Stimulated activated CD4-positive, alpha-beta T cell treated with anti-CD3 and anti-CD28 coated beads, Interleukin-2, amount 100 ng/mL, for 4 hours (primary cell): ENCODE results near the gene FST.

Experiments
- DNase-seq: peaks from one replicate; pipeline ENCODE4 v3.0.0-alpha.2; 2020; ENCODE audit warnings: low read depth

Gene FST

DNA sequence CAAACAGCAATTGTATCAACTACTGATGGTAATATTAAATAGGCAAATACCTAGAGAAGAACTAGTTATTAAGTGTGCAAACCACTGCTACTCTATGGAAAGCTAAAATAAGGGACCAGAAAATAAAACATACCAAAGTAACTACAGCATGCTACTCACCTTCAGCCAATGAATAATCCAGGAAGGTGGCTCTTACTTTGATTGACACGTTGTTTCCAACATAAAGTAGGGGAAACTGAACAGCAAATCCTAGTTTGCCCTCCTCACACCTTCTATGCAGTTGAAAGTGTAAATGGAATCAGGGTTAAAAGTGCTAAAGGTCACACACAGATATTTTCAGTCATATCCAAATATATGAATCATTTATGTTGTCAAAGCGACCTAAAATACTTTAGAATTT is 5.1 kb upstream of the FST start:
- no peak for DNase-seq

DNA sequence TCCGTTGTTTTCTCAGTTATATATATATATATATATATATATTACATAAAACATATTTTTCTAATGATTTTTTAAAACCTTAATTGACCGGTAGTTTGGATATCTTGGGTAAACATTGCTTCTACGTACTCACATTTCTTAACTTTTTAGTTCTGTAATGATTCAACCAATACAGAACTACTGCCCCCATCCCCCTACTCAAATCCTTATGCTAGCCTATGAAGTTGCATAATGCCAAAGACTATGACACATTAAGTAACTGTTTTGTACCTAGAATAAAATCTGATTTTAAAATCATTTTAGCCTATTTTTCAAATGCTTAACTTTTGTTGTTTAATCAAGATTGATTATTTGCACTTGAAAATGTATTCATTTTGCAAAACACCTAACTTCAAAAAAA is 4.4 kb upstream of the FST start:
- no peak for DNase-seq

- no peak for DNase-seq
These were observed 3.6 kb upstream of the FST start for GRCh38 chr5:53476531-53477480.

GRCh38 chr5:53478411-53479044 is 1.9 kb upstream of the FST start:
- DNase-seq = no peak

DNA sequence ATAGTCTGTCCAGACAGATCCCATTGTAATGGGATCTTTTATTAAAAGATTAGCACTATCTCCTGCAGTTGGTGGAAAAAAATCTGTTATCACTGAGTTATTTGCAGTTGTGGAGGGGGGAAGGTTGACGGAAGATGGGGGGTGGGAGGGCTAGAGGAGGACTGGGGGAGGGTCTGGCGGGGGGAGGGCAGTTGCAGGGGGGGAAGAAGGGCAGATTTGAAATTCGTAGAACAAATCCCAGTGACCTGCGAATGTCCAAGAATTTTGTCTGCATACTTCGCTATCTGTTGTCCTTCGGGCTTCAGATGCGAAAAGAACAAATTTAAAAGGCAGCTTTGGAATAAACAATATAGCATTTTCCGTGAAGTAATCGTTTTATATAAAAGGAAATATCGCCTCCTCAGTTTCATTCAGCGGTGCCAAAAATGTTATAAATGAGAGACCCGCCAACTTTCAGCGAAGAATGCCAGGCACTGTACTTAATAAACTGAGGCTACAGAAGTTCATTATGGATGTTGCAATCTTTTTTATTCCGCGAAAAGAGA is 1.3 kb upstream of the FST start:
- no peak for DNase-seq

DNA sequence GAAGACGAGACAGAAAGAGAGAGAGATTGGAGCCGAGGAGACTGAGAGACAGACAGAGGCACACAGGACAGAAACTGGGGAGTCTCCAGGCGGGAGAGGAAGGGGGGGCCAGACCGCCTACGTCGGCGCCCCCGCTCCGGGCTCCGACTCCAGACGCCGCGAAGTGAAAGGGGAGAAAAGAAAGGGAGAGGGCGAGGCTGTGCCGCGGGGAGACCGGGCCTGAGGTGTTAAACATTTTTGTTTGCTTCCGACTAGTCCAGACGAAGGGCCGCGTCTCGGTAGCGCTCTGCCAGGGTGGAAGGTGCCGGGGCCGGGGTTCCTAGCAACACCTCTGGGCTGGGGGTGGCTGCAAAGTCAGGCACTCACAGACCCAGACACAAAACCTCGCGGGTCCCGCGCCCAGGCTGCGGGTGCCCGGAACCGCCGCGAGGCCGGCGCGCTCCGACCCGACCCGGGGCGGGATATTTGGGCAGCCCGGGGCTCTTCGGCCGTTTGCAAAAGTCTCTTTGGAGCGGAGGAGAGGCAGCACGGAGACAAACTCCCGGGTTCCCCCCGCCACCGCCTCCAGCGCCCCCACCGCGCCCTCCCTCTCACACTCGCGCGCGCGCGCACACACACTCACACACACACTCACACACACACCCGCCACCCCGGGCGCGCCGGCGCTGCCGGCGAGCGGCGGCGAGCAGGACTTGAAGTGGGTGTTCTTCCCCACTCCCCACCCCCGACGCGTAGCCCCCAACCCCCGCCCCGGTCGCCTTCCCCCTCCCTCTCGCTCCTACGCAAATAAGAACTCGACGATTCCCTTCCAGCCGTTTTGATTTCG is 626 bp upstream of the FST start:
- no peak for DNase-seq

DNA sequence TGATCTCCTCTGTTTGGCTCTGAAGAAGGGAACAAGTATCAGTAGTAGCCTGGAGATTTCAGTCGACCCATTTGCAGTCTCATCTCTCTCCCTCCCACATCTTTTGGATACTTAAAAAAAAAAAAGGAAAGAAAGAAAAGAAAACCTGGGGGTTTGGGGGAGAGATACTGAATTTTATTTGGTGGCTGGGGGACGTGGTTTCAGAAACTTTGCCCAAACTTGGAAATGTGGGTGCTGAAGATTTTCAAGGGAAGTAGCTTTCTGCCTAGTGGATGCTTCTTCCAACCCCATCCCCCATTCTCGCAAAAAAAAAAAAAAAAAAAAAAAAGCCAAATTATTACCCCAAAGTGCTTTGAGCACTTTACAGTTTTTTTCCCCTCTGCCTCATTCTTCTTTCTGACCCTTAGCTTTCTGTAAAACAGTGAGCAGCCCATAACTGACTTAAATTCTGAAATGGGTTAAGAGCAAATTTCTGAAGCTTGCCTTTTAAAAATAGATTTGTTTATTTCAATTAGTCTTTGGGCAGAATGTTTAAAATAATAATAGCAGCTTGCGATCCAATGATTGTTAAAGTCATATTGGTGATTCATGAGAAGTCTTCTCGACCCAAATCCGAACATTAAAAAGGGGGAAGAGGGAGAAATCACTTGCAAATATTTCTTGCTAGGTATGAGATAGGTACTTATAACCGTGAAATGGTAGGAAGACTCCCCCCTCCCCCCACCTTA is 894 bp downstream of the FST start:
- no peak for DNase-seq

- DNase-seq = peak; percentile 30
These were observed 1.7 kb downstream of the FST start for GRCh38 chr5:53481887-53482716.

DNA sequence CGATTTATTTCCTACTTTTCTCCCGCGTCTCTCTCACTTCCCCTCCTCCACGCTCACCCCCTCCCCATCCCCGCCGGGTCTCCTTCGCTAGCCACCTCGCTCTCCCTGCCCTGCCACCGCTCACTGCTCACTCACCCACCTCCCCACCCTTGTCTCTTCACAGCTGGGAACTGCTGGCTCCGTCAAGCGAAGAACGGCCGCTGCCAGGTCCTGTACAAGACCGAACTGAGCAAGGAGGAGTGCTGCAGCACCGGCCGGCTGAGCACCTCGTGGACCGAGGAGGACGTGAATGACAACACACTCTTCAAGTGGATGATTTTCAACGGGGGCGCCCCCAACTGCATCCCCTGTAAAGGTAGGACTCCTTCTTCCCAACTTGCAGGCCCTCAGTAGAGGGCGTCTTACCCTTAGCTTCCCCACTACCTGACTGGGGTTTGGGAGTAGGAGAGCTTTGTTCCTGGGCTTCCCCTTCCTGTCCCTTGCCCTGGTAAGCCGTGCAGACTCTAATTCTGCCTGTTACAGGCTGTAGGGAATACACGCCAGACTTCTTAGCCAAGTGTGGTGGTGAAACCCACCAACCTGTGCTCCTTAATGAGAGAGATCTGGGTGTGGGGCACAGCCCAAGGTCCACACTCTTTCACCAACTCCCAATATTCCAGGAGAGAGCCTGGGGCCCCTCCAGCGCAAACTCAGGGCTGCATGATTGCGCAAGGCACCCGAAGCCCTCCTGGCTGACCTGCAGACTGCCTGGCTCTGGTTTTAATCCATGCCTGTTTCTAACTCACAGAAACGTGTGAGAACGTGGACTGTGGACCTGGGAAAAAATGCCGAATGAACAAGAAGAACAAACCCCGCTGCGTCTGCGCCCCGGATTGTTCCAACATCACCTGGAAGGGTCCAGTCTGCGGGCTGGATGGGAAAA is 2.5 kb downstream of the FST start:
- no peak for DNase-seq

- DNase-seq = no peak
These were observed 7.0 kb downstream of the FST start for GRCh38 chr5:53487436-53487835.

DNA sequence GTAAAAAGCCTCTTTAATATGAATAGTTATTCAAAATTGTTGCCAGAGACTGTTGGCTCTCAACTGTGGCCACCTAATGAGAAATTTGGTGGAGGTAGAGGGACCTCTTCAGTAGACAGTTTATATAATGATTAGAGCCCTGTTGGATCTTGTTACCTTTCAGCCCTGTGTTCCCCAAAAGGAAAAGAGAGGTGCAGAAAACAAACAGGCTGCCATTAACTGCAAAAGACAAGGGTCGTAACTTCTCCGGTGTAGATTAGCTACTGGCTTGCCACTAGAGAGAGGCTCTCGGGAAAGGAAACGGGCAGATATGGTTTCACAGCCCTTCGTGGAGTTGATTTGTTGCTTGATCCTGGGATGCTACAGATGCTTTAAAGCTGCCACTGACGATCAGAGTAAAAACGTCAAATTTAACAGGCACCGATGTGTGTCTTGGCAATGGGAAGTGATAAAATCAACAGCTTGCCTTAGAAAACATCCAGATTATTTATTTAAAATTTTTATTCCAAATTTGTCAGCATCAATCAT is 7.8 kb downstream of the FST start:
- no peak for DNase-seq

GRCh38 chr5:53490747-53491146 is 10.3 kb downstream of the FST start:
- DNase-seq = no peak

DNA sequence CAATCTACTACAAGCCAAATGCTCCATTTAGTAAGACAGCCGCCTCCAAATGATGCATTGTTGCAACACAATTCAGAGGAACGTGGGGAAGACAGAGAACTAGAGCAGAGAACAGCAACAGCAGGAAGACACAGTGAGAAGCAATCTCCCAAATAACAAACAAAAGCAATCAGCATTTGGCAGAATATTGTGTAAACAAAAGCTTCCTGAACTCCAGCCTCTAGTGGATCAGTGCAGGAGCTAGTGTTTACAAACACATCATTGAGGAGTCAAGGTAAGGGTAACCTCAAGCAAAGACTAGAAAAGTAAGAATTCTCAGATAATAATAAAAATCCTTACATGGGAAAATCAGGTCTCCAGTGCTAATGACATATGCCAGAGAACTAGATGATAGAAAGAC is 20.6 kb downstream of the FST start:
- DNase-seq = no peak

DNA sequence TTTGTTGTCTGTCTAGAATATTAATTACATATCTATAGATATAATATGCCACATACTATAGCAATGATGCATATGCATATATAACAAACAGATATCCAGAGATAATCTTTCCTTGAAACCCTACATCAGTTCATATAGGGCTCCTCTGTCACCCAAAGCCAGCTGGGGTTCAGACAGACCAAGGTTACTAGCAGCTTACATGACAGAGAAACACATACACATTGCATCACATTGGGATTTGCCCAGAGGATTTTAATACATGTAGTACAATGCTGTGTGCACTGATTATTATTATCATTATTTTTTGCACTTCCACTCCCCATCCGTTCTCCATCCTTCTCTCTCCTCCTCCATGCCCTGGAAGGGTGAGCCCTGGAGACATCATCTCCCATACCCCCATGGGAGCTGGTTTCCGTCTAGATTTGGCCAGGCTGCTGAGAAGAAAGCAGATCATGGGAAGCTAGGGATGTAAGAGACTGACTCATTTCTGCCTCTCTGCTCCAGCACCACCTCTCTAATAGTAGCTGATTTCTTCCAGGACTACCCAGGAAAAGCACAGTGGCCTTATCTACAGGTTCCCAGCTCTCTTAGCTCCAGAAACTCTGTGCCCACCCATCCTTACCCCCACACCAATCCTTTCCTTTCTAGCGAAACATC is 23.3 kb downstream of the FST start:
- DNase-seq = no peak

- no peak for DNase-seq
These were observed 26.6 kb downstream of the FST start for GRCh38 chr5:53507013-53507412.

GRCh38 chr5:53508125-53508524 is 27.7 kb downstream of the FST start:
- no peak for DNase-seq

- DNase-seq = no peak
These were observed 32.1 kb downstream of the FST start for GRCh38 chr5:53512539-53512938.

GRCh38 chr5:53515988-53516387 is 35.6 kb downstream of the FST start:
- DNase-seq = no peak

GRCh38 chr5:53520813-53521212 is 40.4 kb downstream of the FST start:
- no peak for DNase-seq
